HG03066 (cell line): ENCODE results near the gene BRCA1.
"Not testable (repeated sequence)": the region's sequence is repeated elsewhere in the genome, so short reads cannot be mapped to it uniquely, and the experiment has no call there.

ENCODE experiments used
- ATAC-seq: cut with Tn5 transposase; IDR thresholded peaks from one replicate; pipeline ENCODE4 v1.9.1; 2021; ENCODE audit warnings: low read depth; ENCODE audit not compliant: unreplicated experiment

The BRCA1 gene

GRCh38 chr17:43070257-43070656 lies 54.9 kb downstream of the BRCA1 start:
- ATAC-seq: no peak

GRCh38 chr17:43069368-43069898 lies 55.7 kb downstream of the BRCA1 start:
- ATAC-seq: no peak

GRCh38 chr17:43068570-43069367 lies 56.4 kb downstream of the BRCA1 start:
- ATAC-seq: no peak

GRCh38 chr17:43062984-43063638 lies 62.1 kb downstream of the BRCA1 start:
- ATAC-seq: no peak

- no peak for ATAC-seq
Observed at GRCh38 chr17:43056051-43056450, 69.1 kb downstream of the BRCA1 start.

GRCh38 chr17:43053008-43053407 lies 72.2 kb downstream of the BRCA1 start:
- not testable (repeated sequence) for ATAC-seq

GRCh38 chr17:43051969-43052368 lies 73.2 kb downstream of the BRCA1 start:
- ATAC-seq: no peak

- no peak for ATAC-seq
Observed at GRCh38 chr17:43044024-43044423, 81.1 kb downstream of the BRCA1 start.

GRCh38 chr17:43043307-43043706 lies 81.9 kb downstream of the BRCA1 start:
- ATAC-seq: no peak

- no peak for ATAC-seq
Observed at GRCh38 chr17:43042025-43042628, 83.0 kb downstream of the BRCA1 start.

- ATAC-seq: no peak
Observed at GRCh38 chr17:43040655-43041054, 84.5 kb downstream of the BRCA1 start.

- ATAC-seq: no peak
Observed at GRCh38 chr17:43039646-43040045, 85.5 kb downstream of the BRCA1 start.

GRCh38 chr17:43034894-43035293 lies 90.3 kb downstream of the BRCA1 start:
- no peak for ATAC-seq

GRCh38 chr17:43033948-43034881 lies 90.9 kb downstream of the BRCA1 start:
- ATAC-seq: no peak

- no peak for ATAC-seq
Observed at GRCh38 chr17:43031666-43032065, 93.5 kb downstream of the BRCA1 start.

GRCh38 chr17:43030137-43030767 lies 94.9 kb downstream of the BRCA1 start:
- no peak for ATAC-seq

- ATAC-seq: no peak
Observed at GRCh38 chr17:43028221-43028861, 96.8 kb downstream of the BRCA1 start.

GRCh38 chr17:43027091-43028032 lies 97.8 kb downstream of the BRCA1 start:
- no peak for ATAC-seq
